ENCODE results near the gene MRPL58.

MRPL58 gene

DNA sequence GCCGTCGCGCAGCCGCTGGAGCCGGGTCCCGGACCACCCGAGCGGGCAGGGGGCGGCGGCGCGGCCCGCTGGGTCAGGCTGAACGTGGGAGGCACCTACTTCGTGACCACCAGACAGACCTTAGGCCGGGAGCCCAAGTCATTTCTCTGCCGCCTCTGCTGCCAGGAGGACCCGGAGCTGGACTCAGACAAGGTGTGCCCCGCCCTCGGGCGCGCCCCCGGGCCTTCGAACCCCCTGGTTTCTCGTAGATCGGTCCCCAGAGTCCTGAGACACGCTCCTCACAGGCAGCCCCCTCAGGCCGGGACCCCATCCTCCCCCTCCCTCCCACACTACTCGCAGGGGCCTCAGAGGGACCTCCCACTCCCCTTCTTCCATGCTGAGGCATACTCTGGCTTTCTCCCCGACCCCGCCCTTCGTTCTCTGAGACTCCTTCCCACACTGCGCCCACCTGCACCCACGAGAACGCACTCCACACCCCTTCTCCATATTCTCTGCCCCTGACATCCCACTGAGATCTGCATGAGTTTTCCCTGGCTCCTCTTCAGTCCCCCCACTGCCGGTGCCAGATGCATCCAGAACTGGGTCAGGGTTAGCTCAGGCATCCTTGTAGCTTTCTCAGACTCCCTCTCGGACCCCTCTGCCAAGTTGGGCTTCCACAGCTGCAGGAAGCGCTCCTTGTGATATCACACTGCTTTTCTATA lies 35.1 kb downstream of the MRPL58 start:
- DNase-seq (ENCODE audit: low read depth): peak; percentile 21

- DNase-seq (ENCODE audit: low read depth): no peak
These were observed 35.9 kb downstream of the MRPL58 start for GRCh38 chr17:75048249-75048878.

DNA sequence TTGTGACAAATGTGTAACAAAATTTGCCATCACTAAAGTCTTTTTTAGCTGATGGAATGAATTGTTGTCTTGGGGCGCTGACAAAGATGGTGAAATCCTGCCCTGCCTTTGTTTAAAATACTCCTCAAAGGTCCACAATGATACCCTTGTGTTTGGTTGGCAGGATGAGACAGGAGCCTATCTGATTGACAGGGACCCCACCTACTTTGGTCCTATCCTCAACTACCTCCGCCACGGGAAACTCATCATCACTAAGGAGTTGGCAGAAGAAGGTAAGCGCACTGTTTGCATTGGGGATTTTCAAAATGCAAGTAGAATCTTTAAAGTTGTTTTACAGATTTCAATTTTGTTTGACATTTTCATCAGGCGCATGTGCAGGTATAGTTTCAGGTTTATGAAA lies 36.6 kb downstream of the MRPL58 start:
- no peak for DNase-seq (ENCODE audit: low read depth)

DNA sequence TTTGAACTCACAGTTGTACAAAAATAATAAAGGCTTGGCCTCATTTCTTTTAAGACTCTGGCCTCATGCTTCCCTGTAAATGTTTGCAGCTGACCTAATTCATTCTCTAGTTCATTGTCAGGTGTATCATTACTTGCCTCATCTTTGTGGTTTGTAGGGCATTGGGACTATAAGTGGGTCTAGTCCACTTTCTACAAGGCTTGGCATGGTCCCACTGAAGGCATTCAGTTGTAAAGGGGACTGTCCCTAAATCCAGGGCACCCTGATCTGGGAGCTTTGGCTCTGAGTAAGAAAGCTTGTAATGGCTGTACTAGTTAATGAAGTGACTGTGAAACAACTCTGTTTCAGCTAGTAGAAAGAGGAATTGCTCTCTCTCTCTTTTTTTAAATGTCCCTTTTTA lies 37.2 kb downstream of the MRPL58 start:
- DNase-seq (ENCODE audit: low read depth): no peak

DNA sequence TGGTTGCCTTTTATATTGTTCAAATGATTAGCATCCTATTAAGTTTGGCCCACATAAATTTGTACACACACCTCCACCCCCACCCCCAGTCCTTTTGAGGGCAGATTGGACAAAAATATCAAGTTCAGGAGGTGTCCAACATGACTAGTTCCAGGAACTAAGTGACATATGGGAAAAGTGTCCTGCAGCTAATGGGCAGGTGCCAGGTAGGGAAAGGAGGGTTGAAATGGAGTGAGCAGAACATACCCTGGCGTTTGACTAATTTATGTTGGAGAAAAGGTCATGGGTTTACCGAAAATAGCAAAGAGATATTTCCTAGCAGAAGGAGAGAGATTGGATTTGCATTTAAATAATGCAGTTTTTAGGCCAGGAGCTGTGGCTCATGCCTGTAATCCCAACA lies 39.5 kb downstream of the MRPL58 start:
- DNase-seq (ENCODE audit: low read depth): no peak

DNA sequence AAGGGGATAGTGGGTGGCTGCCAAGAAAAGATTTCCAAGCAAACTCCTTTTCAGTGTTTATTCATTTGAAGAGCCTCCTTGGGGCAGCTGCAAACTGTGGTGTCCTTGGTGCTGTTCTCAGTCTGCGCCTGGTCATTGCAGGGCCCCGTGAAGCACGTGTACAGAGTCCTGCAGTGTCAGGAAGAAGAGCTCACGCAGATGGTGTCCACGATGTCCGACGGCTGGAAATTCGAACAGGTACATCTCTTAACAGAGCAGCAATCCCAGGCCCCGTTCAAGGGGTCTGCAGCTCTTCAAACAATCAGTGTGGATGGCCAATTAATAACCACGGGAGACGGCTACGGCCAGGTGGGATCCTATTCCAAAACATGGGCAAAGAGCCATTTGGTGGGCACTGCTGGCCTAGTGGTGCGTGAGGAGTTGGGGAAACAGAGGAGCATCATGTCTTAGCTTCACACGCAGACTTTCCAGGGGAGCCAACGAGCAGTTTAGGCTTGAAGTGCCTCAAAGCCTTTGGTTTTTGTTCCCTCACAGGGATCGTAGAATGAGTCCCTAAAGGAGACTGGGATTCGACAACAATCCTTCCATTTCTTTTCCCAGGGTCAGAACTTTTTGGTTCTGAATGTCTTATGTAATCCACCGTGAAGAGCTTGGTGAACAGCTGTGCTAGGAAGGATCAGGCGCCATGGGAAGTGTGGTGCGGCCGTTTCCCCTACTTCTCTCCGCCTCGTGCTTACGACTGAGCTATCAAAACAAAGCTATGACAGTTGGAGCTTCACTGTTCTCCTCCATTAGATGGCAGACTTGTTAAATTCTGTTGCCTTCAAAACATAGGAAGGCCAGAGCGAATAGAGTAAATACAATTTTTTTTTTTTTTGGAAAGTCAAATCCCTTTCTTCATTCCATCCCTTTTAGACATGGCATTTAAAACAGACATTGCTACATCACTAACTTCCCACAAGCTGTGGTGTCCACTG lies 47.2 kb downstream of the MRPL58 start:
- DNase-seq (ENCODE audit: low read depth): no peak

DNA sequence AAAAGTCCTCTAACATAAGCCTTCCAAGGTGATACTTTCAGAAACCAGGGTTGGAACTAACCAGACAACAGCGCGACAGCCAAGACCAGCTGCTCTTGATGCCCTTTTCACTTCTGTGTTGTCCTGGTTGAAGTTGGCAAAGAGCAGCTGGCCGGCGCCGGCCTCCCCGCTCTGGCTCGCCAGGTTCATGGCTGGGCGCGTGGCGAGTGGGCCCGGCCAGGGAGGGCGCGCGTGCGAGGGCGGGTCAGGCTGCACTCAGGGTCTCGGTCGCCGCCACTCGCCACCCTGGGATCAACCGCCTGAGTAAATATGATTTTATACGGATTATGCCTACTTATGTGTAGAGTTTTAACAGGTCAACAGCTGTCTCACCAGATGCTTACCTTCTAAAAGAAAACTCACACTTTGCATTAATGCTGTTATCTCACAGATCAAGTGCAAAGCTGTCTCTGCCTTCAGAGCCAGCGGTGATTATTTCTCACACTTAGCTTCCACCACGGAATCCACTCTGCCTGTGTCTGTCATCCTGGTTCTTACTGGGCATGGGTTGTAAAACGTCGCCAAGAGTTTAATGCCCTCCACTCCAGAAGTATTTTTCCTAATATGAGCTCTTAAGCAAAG lies 48.1 kb downstream of the MRPL58 start:
- DNase-seq (ENCODE audit: low read depth): no peak

DNA sequence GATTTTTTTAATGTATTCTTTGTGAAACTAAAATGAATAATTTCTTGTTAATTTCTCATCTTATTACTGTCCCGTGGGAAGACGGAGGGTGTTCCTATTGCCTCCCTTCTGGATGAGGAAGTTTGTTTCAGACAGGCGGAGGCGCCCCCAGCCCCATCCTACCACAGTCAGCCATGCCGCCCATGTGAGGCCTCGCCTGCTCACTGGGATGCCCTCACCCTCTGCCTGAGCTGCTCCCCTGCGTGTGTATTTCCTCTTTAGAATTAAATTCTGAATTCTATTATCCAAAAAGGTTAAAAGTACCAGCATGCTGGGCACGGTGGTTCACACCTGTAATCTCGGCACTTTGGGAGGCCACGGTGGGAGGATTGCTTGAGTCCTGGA lies 48.6 kb downstream of the MRPL58 start:
- DNase-seq (ENCODE audit: low read depth): no peak

- DNase-seq (ENCODE audit: low read depth): no peak
These were observed 49.1 kb downstream of the MRPL58 start for GRCh38 chr17:75061618-75062017.

DNA sequence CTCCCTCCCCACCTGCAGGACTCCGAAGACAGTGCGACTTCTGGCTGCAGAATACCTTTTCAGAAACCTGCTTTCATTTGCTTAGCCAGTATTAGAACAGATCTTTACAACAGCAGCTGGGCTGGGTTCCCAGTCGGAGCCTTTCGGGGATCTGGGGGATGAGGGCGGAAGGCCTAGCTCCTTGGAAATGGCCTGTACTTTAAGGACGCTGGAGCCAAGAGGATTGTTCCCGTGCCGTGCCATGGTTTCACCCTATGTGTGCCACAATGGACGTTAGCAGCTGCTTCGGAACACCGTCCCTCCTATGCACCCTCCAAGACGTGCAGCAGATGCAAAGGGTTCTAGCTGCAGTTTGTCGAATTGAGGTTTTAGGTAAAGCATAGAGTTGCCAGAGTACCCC lies 50.7 kb downstream of the MRPL58 start:
- DNase-seq (ENCODE audit: low read depth): no peak

DNA sequence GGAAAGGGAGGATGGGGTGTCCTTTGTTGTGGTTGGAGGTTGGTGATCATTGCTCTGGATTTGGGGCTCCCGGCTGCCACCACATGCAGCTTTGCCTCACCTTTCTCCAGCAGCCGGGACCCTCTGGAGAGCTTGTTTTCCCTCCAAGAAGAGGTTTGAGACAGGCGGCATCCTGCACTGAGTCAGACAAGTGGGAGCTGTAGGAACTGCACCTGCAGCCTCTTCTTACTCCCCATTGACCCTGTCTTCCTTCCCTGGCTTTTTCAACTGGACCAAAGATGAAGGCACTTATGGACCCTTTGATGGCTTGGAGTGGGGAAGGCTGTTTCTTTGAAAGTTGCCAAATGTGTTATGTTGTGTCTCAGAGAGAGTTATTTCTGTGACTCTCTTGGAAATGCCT lies 51.2 kb downstream of the MRPL58 start:
- no peak for DNase-seq (ENCODE audit: low read depth)

- DNase-seq (ENCODE audit: low read depth): no peak
These were observed 51.6 kb downstream of the MRPL58 start for GRCh38 chr17:75064040-75064439.

DNA sequence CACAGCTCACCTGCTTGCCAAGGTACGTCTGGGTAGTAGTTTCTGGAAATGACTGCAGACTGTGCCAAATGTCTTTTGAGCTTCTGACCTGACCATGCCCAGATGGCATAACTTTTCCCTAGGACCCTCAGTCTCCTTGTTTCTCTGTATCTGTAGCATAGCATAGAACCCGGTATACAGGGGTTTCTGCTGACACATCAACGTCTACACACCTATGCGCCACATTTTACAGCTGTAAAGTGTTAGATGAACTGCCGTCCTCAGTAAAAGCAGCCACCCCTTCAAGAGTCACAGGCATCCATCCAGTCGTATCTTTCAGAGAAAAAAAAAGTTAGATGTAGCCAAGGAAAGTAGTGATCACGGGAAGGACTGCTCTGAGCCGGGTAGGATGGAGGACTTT lies 52.0 kb downstream of the MRPL58 start:
- DNase-seq (ENCODE audit: low read depth): no peak

GRCh38 chr17:75064867-75065561 lies 52.5 kb downstream of the MRPL58 start:
- no peak for DNase-seq (ENCODE audit: low read depth)

DNA sequence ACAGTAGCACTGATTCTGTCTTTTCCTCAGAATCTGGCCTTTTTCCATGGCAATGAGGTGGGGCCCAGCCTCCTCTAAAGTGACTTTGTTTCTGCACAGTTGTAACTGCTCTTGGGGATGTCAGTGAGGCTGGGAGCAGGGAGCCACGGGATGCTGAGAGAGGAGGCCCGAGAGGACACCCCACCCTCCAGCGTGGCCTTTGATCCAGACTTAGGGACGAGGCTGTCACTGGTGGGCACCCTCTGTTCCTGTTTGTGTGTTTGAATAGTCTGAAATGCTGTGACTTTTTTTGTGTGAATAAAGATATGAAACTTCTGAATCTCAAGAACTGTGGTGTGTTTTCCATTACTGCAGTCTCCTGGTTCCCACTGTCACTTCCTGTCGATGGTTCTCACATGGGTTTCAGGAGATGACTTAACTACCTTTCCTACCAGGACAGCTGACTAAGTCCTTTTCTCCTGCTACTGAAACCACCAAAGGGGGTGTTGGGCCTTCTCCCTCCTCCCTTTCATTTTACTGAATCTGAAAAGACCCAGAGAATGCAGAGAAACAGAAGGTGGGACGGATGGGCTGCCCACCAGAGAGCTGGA lies 53.2 kb downstream of the MRPL58 start:
- no peak for DNase-seq (ENCODE audit: low read depth)

- DNase-seq (ENCODE audit: low read depth): no peak
These were observed 55.4 kb downstream of the MRPL58 start for GRCh38 chr17:75067856-75068255.

- DNase-seq (ENCODE audit: low read depth): no peak
These were observed 56.3 kb downstream of the MRPL58 start for GRCh38 chr17:75068750-75069149.

DNA sequence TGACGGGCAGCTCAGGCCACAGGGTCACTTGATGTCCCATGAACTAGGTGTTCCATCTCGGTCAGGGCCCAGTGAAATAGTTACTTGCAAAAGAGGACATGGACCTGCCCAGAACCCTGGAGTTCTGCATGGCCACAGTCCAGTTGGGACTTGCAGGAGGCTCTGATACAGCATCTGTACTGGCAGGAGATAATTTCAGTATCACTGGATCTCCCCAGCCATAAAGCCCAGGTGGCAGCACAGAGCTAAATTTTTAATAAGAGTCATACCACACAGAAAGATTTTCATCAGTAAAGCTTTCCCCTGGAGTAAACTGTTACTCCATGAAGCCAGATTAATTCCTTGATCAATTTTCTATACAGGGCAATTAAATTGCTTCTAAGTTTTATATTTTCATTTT lies 57.3 kb downstream of the MRPL58 start:
- no peak for DNase-seq (ENCODE audit: low read depth)
